Dendritic cell treated with granulocyte-macrophage colony-stimulating factor and Interleukin-4, amounts not matched to agents 40 ng/mL and 50 ng/mL, for 4 days (primary cell): Measurements from ENCODE around the gene COL23A1.
A peak's percentile ranks its signal among the peaks of the same experiment; 100 is the strongest.

Experiments
- H3K27ac Mint-ChIP-seq: one replicate; pipeline ENCODE4 v1.8.0; 2022; ENCODE audit warnings: mild to moderate bottlenecking, mixed read lengths
- H3K27me3 Mint-ChIP-seq: one replicate; pipeline ENCODE4 v1.8.0; 2022; ENCODE audit warnings: mild to moderate bottlenecking, mixed read lengths
- H3K36me3 Mint-ChIP-seq: one replicate; pipeline ENCODE4 v1.8.0; 2022; ENCODE audit warnings: low read depth, mixed read lengths
- H3K4me1 Mint-ChIP-seq: one replicate; pipeline ENCODE4 v1.8.0; 2022; ENCODE audit warnings: low read depth, mixed read lengths
- H3K4me3 Mint-ChIP-seq: one replicate; pipeline ENCODE4 v1.8.0; 2022; ENCODE audit warnings: mild to moderate bottlenecking, moderate library complexity, mixed read lengths
- H3K9me3 Mint-ChIP-seq: one replicate; pipeline ENCODE4 v1.8.0; 2022; ENCODE audit warnings: mixed read lengths
- intact Hi-C: fragments of 100-400 bp; cut with micrococcal nuclease; formaldehyde crosslinking; loops from one replicate; pipeline ENCODE4 v1.15.0; 2022

Gene COL23A1

DNA sequence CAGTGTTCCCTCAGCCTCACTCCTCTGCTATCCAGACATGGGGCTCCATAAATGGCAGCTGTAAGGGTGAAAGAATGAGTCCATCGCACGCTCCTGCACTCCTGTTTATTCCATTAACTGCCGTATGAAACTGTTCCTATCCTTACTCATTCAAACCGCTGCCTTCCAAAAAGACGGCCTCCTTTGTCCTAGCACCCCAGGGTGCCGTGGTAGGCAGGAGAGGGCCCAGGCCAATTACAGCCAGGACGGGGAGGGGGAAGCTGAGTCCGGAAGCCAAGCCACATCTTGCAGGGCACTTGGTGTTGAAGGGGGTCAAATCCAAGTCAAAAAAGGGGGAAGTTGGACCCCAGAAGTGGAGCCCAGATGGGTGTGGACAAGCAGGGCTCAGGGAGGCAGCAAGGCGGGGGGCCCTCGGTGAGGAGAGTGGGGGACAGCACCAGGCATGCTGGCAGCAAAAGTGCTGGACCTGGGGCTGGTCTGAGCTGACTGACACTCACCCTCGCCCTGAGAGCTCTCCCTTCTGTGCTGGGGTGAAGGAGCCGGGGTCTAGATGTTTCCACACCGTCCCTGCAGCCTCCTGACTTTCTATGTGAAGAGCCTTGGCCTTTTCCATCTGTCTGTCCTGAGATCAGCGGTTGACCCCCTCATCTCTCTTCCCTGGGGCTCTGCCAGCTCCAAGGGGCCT is 63.3 kb downstream of the COL23A1 start:
- intact Hi-C loops = no loop called here
- Mint-ChIP-seq H3K9me3 (no peaks in the 10 kb centered on the region), H3K27ac (peak overlapping the region; percentile 5), H3K27me3 (peaks cover 1% of the 10 kb centered on the region), H3K36me3 (no peaks in the 10 kb centered on the region), H3K4me3 (no peak overlapping the region), H3K4me1 (peaks cover 13% of the 10 kb centered on the region)

DNA sequence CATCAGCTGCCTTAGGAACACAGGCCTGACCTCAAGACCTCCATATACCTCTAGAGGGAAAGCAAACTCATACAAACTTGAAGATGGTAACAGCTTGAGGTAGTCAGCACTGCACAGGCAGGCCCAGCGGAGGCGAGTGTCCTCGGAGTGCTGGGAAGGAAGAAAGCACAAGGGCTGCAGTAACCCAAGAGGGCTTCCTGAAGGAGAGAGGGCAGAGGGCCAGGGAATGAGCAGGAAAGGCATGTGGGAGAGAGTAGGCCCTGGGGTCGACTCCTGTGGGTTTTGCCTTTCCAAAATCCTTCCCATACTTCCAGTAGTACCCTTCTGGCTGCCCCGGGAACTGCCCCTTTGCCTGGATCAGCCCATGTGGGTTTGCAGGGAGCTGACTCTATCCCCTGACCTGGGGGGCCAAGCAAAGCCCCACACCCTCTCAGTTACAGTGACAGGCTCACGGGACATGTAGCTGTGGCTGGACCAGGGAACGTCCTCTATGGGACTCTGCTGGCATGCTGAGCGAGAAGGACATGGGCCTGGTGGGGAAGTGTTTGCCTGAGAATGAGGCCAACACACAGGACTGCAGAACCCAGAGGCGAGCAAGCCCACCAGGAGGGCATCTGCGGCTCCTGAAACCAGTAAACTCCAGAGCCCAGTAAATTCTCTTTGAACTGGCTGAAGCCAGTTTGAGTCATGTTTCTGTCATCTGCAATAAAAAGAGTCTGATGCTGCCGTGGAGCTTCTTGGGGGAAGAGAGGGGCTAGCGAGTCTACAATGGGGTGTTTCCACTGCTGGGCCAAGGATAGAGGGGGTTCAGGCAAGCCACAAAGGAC is 64.1 kb downstream of the COL23A1 start:
- intact Hi-C loops = no loop called here
- Mint-ChIP-seq H3K27ac (peak overlapping the region; percentile 5), H3K27me3 (peaks cover 1% of the 10 kb centered on the region), H3K36me3 (no peaks in the 10 kb centered on the region), H3K9me3 (no peaks in the 10 kb centered on the region), H3K4me3 (no peak overlapping the region), H3K4me1 (peaks cover 13% of the 10 kb centered on the region)

GRCh38 chr5:178524093-178524882 is 65.9 kb downstream of the COL23A1 start:
- no peaks in the 10 kb centered on the region for H3K9me3 Mint-ChIP-seq
- H3K36me3 Mint-ChIP-seq = no peaks in the 10 kb centered on the region
- H3K4me1 Mint-ChIP-seq = peaks cover 13% of the 10 kb centered on the region
- intact Hi-C loops = no loop called here
- no peak overlapping the region for H3K4me3 Mint-ChIP-seq
- peaks cover 1% of the 10 kb centered on the region for H3K27me3 Mint-ChIP-seq
- H3K27ac Mint-ChIP-seq = no peak overlapping the region

DNA sequence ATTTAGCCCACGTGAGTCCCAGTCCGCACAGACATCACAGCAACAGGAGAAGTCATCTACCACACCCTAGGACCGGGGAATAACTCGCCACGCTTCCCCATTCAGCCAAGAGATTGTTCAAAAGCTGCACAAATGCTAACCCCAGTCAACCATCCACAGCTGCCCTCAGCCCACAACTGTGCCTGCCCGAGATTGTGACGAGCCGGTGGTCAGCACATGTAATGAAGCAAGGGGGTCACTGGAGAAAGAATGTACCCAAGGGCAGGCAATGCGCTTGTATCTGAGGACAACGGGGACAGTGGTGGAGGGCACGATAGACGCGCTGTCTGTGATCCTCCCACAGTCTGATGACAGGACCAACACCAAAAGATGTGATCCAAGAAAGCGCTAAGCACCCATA is 67.8 kb downstream of the COL23A1 start:
- intact Hi-C loops = no loop called here
- Mint-ChIP-seq H3K27me3 (peaks cover 1% of the 10 kb centered on the region), H3K9me3 (no peaks in the 10 kb centered on the region), H3K4me1 (peaks cover 11% of the 10 kb centered on the region), H3K36me3 (no peaks in the 10 kb centered on the region), H3K4me3 (no peak overlapping the region), H3K27ac (no peak overlapping the region)

- intact Hi-C loops = no loop called here
- Mint-ChIP-seq H3K27ac (no peak overlapping the region), H3K9me3 (no peaks in the 10 kb centered on the region), H3K4me1 (no peaks in the 10 kb centered on the region), H3K27me3 (peaks cover 1% of the 10 kb centered on the region), H3K4me3 (no peak overlapping the region), H3K36me3 (no peaks in the 10 kb centered on the region)
These were observed 69.3 kb downstream of the COL23A1 start for GRCh38 chr5:178520851-178521250.

GRCh38 chr5:178519804-178520203 is 70.4 kb downstream of the COL23A1 start:
- no peaks in the 10 kb centered on the region for H3K4me1 Mint-ChIP-seq
- H3K9me3 Mint-ChIP-seq = no peaks in the 10 kb centered on the region
- intact Hi-C loops = no loop called here
- H3K36me3 Mint-ChIP-seq = no peaks in the 10 kb centered on the region
- no peak overlapping the region for H3K4me3 Mint-ChIP-seq
- no peak overlapping the region for H3K27ac Mint-ChIP-seq
- peaks cover 3% of the 10 kb centered on the region for H3K27me3 Mint-ChIP-seq

DNA sequence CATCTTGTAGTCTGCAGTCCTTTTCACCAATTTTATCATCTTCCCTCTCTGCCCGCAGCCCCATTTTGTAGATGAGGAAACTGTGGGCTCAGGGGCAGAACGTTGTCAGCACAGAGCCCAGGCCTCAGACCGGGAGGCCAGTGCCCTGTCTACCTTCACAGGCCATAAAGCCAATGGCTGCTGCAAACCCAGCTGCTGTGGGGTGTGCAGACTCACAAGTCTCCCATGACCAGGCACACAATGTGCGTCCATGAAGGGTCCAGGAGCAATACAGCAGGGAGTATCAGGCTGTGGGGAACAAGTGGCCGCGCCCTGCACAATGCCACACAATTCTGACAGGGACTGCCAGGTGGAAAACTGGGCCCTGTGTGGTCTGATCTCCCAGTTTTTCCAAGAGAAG is 71.0 kb downstream of the COL23A1 start:
- Mint-ChIP-seq H3K27ac (no peak overlapping the region), H3K36me3 (no peaks in the 10 kb centered on the region), H3K9me3 (peaks cover 1% of the 10 kb centered on the region), H3K4me3 (no peak overlapping the region), H3K27me3 (peaks cover 3% of the 10 kb centered on the region), H3K4me1 (no peaks in the 10 kb centered on the region)
- intact Hi-C loops = no loop called here

GRCh38 chr5:178516504-178517235 is 73.5 kb downstream of the COL23A1 start:
- Mint-ChIP-seq H3K27ac (no peak overlapping the region), H3K4me3 (no peak overlapping the region), H3K4me1 (no peaks in the 10 kb centered on the region), H3K36me3 (no peaks in the 10 kb centered on the region), H3K27me3 (peaks cover 1% of the 10 kb centered on the region), H3K9me3 (peaks cover 8% of the 10 kb centered on the region)
- intact Hi-C loops = no loop called here

GRCh38 chr5:178515776-178516503 is 74.3 kb downstream of the COL23A1 start:
- Mint-ChIP-seq H3K36me3 (no peaks in the 10 kb centered on the region), H3K9me3 (peaks cover 8% of the 10 kb centered on the region), H3K27ac (no peak overlapping the region), H3K4me3 (no peak overlapping the region), H3K27me3 (peaks cover 1% of the 10 kb centered on the region), H3K4me1 (no peaks in the 10 kb centered on the region)
- intact Hi-C loops = no loop called here

- Mint-ChIP-seq H3K27ac (no peak overlapping the region), H3K36me3 (no peaks in the 10 kb centered on the region), H3K4me3 (no peak overlapping the region), H3K9me3 (peaks cover 8% of the 10 kb centered on the region), H3K4me1 (no peaks in the 10 kb centered on the region), H3K27me3 (peaks cover 1% of the 10 kb centered on the region)
- intact Hi-C loops = no loop called here
These were observed 75.3 kb downstream of the COL23A1 start for GRCh38 chr5:178514851-178515418.

DNA sequence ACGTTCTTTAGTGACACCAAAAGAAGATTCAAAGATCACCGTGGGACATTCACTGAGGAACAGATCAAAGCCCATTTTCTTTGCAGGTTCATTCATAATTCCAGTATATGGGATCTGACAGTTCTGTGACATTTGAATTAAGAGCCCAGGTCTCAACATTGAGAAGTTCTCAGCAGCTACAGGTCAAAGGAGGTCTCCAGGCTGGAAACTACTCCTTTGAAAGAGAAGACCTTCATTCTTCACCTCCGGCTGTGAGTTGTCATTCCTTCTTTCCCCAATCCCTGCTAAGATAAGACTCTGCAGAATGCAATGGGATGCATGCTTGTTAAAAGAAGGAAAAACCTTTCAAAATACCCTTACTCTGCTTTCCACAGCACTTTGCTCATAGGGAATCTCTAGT is 79.0 kb downstream of the COL23A1 start:
- no peak overlapping the region for H3K27ac Mint-ChIP-seq
- H3K4me1 Mint-ChIP-seq = no peaks in the 10 kb centered on the region
- intact Hi-C loops = no loop called here
- H3K36me3 Mint-ChIP-seq = peaks cover 12% of the 10 kb centered on the region
- H3K27me3 Mint-ChIP-seq = peaks cover 1% of the 10 kb centered on the region
- H3K4me3 Mint-ChIP-seq = no peak overlapping the region
- peaks cover 28% of the 10 kb centered on the region for H3K9me3 Mint-ChIP-seq

GRCh38 chr5:178509491-178510057 is 80.6 kb downstream of the COL23A1 start:
- Mint-ChIP-seq H3K9me3 (peaks cover 28% of the 10 kb centered on the region), H3K27ac (no peak overlapping the region), H3K27me3 (no peaks in the 10 kb centered on the region), H3K4me3 (no peak overlapping the region), H3K36me3 (peaks cover 12% of the 10 kb centered on the region), H3K4me1 (no peaks in the 10 kb centered on the region)
- intact Hi-C loops = no loop called here
